GM23248 (cell line): Measurements from ENCODE around the gene POTEI.
"Not testable (repeated sequence)": the region's sequence is repeated elsewhere in the genome, so short reads cannot be mapped to it uniquely, and the experiment has no call there.

Experiments
- EZH2 ChIP-seq: fragments of 200-600 bp; sonication (generic); IDR thresholded peaks from 2 replicates; pipeline ENCODE4 v1.6.1; 2018; ENCODE audit warnings: antibody characterized with exemption, mild to moderate bottlenecking; ENCODE audit not compliant: insufficient read depth, poor library complexity, severe bottlenecking
- EZH2phosphoT487 ChIP-seq: fragments of 200-600 bp; sonication (generic); IDR thresholded peaks from 2 replicates; pipeline ENCODE4 v1.6.1; 2018; ENCODE audit warnings: antibody characterized with exemption, moderate library complexity, mild to moderate bottlenecking, low read depth; ENCODE audit not compliant: insufficient read depth

DNA sequence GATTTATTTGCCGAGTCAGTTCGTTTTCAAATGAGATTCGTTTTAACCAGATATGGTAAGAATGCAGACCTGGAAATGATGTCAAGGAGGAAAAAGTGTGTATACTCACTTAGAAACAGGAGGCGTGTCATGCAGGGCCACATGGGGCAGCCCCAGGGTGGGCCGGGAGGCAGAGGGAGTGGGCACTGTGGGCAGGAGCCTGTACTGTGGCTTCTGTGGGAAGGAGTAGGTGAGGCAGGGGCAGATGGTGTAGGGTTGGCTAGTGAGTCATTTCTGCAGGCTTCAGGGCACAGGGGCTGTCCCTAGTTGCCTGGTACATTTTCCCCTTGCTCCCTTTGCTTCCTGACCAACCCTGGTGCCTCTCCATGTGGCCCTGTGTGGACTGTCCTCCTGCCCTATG lies 22.1 kb upstream of the POTEI start:
- TF ChIP-seq EZH2, EZH2phosphoT487: not testable (repeated sequence)
